Neural cell (in vitro differentiated cells): ENCODE results near the gene SPATA31E1. TPM values are rescaled to one million over a fixed set of nuclear protein-coding genes. Genes with fewer than 3 reads are reported as not detected.

Experiments used
- H2AFZ ChIP-seq: fragments of 200-600, 300-800 bp; sonication (generic), shearing (Covaris generic); 2 replicates; pipeline ENCODE4 v1.6.0; 2014; ENCODE audit warnings: low read depth, mild to moderate bottlenecking, antibody characterized with exemption, low read length, moderate library complexity
- H3F3A ChIP-seq: fragments of 200-600 bp; shearing (Covaris generic); 2 replicates; pipeline ENCODE4 v1.6.1; 2016; ENCODE audit warnings: mild to moderate bottlenecking, moderate library complexity, mixed read lengths, antibody characterized with exemption, low read length; ENCODE audit not compliant: insufficient read depth, poor library complexity, severe bottlenecking
- H3K27ac ChIP-seq: fragments of 200-600, 300-800 bp; sonication (generic), shearing (Covaris generic); 2 replicates; pipeline ENCODE4 v1.5.1; 2014; ENCODE audit warnings: mild to moderate bottlenecking, low read length, moderate library complexity
- H3K27me3 ChIP-seq: fragments of 300-800, 200-600 bp; sonication (generic), shearing (Covaris generic); 2 replicates; pipeline ENCODE4 v1.6.0; 2014; ENCODE audit warnings: mild to moderate bottlenecking, low read depth, low read length, moderate library complexity; ENCODE audit not compliant: insufficient read depth
- H3K36me3 ChIP-seq: fragments of 300-800, 200-600 bp; sonication (generic), shearing (Covaris generic); 2 replicates; pipeline ENCODE4 v1.5.1; 2014; ENCODE audit warnings: mild to moderate bottlenecking, antibody characterized with exemption, low read length, moderate library complexity; ENCODE audit not compliant: insufficient read depth
- H3K4me2 ChIP-seq: fragments of 300-800, 200-600 bp; sonication (generic), shearing (Covaris generic); 2 replicates; pipeline ENCODE4 v1.6.0; 2014; ENCODE audit warnings: mild to moderate bottlenecking, low read length
- H3K4me3 ChIP-seq: fragments of 300-800, 200-600 bp; sonication (generic), shearing (Covaris generic); 2 replicates; pipeline ENCODE4 v1.5.1; 2014; ENCODE audit warnings: mild to moderate bottlenecking, low read length, moderate library complexity
- H3K79me2 ChIP-seq: fragments of 200-600 bp; shearing (Covaris generic); replicated peaks from 2 replicates; pipeline ENCODE4 v1.6.0; 2014; ENCODE audit warnings: mild to moderate bottlenecking, low read length, moderate library complexity; ENCODE audit not compliant: insufficient read depth
- H3K9ac ChIP-seq: fragments of 300-800, 200-600 bp; sonication (generic), shearing (Covaris generic); 2 replicates; pipeline ENCODE4 v1.6.1; 2016; ENCODE audit warnings: mild to moderate bottlenecking, low read length, mixed read lengths
- H3K9me2 ChIP-seq: fragments of 200-600 bp; shearing (Covaris generic); 2 replicates; pipeline ENCODE4 v1.6.1; 2016; ENCODE audit warnings: mild to moderate bottlenecking, low read length, mixed read lengths; ENCODE audit not compliant: insufficient read depth
- H3K9me3 ChIP-seq: fragments of 200-600, 300-800 bp; sonication (generic), shearing (Covaris generic); 2 replicates; pipeline ENCODE4 v1.6.1; 2016; ENCODE audit warnings: mild to moderate bottlenecking, mixed run types, low read length, moderate library complexity, mixed read lengths
- H4K20me1 ChIP-seq: fragments of 200-600 bp; shearing (Covaris generic); 2 replicates; pipeline ENCODE4 v1.6.1; 2016; ENCODE audit warnings: mild to moderate bottlenecking, mixed run types; ENCODE audit not compliant: insufficient read depth
- CTCF ChIP-seq: fragments of 450-650 bp; IDR thresholded peaks from 2 replicates; pipeline ENCODE4 v1.5.1; 2014; ENCODE audit warnings: antibody characterized with exemption, mild to moderate bottlenecking, moderate library complexity; ENCODE audit not compliant: poor library complexity, severe bottlenecking
- EP300 ChIP-seq: fragments of 450-650 bp; conservative IDR thresholded peaks from 2 replicates; pipeline ENCODE4 v1.6.1; 2014; ENCODE audit warnings: antibody characterized with exemption, mild to moderate bottlenecking, moderate library complexity; ENCODE audit not compliant: poor library complexity, severe bottlenecking
- EZH2 ChIP-seq: fragments of 200-600, 300-800 bp; shearing (Covaris generic), sonication (generic); IDR thresholded peaks from 2 replicates; pipeline ENCODE4 v1.6.1; 2014; ENCODE audit warnings: antibody characterized with exemption, low read length, borderline replicate concordance, mild to moderate bottlenecking; ENCODE audit not compliant: insufficient read depth, poor library complexity, severe bottlenecking
- MXI1 ChIP-seq: fragments of 450-650 bp; conservative IDR thresholded peaks from 2 replicates; pipeline ENCODE4 v1.6.1; 2014; ENCODE audit warnings: antibody characterized with exemption, mild to moderate bottlenecking; ENCODE audit not compliant: poor library complexity, severe bottlenecking
- POLR2AphosphoS5 ChIP-seq: IDR thresholded peaks from 2 replicates; pipeline ENCODE4 v1.6.1; 2012
- RAD21 ChIP-seq: fragments of 450-650 bp; conservative IDR thresholded peaks from 2 replicates; pipeline ENCODE4 v1.6.1; 2014; ENCODE audit warnings: antibody characterized with exemption, mild to moderate bottlenecking, moderate library complexity
- REST ChIP-seq: IDR thresholded peaks from 2 replicates; pipeline ENCODE4 v1.6.1; 2012; ENCODE audit warnings: borderline replicate concordance
- SMC3 ChIP-seq: fragments of 450-650 bp; conservative IDR thresholded peaks from 2 replicates; pipeline ENCODE4 v1.6.1; 2014; ENCODE audit warnings: antibody characterized with exemption, mild to moderate bottlenecking, moderate library complexity; ENCODE audit not compliant: poor library complexity
- TAF1 ChIP-seq: IDR thresholded peaks from 2 replicates; pipeline ENCODE4 v1.6.1; 2012; ENCODE audit warnings: low read depth
- polyA plus RNA-seq: library from polyadenylated mRNA; depleted of rRNA; stranded (reverse); fragments of >200 nt; gene quantifications from 2 replicates; pipeline ENCODE4 v1.2.3, GENCODE V29; 2014

The SPATA31E1 gene
- polyA plus RNA-seq, 1 donor from 2014 or later: not detected

- Histone ChIP-seq H3K27me3 (no peaks in the 10 kb centered on the region), H3K4me2 (no peak overlapping the region), H3K36me3 (no peaks in the 10 kb centered on the region), H4K20me1 (no peaks in the 10 kb centered on the region), H3K9ac (no peak overlapping the region), H3K9me2 (no peaks in the 10 kb centered on the region), H3F3A (no peaks in the 10 kb centered on the region), H3K9me3 (peaks cover 4% of the 10 kb centered on the region), H3K79me2 (no peaks in the 10 kb centered on the region), H3K27ac (no peak overlapping the region), H3K4me3 (no peak overlapping the region), H2AFZ (no peak overlapping the region)
- TF ChIP-seq EZH2 (no peak), TAF1 (no peak), SMC3 (no peak), POLR2AphosphoS5 (no peak), CTCF (no peak), REST (no peak), MXI1 (no peak), RAD21 (no peak), EP300 (no peak)
Measured at GRCh38 chr9:87862536-87863268, 20.0 kb upstream of the SPATA31E1 start.

GRCh38 chr9:87863882-87864465 lies 18.7 kb upstream of the SPATA31E1 start:
- no peak overlapping the region for H2AFZ ChIP-seq
- no peak overlapping the region for H3K4me3 ChIP-seq
- TF ChIP-seq MXI1 (no peak), EP300 (no peak), POLR2AphosphoS5 (no peak), TAF1 (no peak), RAD21 (no peak), CTCF (no peak), REST (no peak), SMC3 (no peak), EZH2 (no peak)
- H4K20me1 ChIP-seq: no peaks in the 10 kb centered on the region
- no peaks in the 10 kb centered on the region for H3K9me2 ChIP-seq
- H3K27ac ChIP-seq: no peak overlapping the region
- peaks cover 4% of the 10 kb centered on the region for H3K9me3 ChIP-seq
- no peaks in the 10 kb centered on the region for H3K27me3 ChIP-seq
- no peaks in the 10 kb centered on the region for H3K36me3 ChIP-seq
- H3F3A ChIP-seq: no peaks in the 10 kb centered on the region
- no peaks in the 10 kb centered on the region for H3K79me2 ChIP-seq
- H3K4me2 ChIP-seq: no peak overlapping the region
- H3K9ac ChIP-seq: no peak overlapping the region
